A549 (cell line): ENCODE data around the gene NPAS1. TPM values are rescaled to one million over a fixed set of nuclear protein-coding genes. Genes with fewer than 3 reads are reported as not detected.

Source experiments
- ATAC-seq, 2 experiments: fragments of 200-7000 bp in 1 of 2; fragments of >200 bp in 1 of 2; cut with Nextera tagmentation in 1 of 2; cut with Tn5 transposase in 1 of 2; 3 replicates each; pipeline versions ENCODE4 v1.8.0 to v1.9.1; 2018 to 2020; ENCODE audit warnings: mild to moderate bottlenecking in 1 of 2, moderate library complexity in 1 of 2
- CTCF ChIA-PET: fragments of 300-600 bp; sonication (Branson Sonifier 250); formaldehyde crosslinking; extraction: SDS; loops from one replicate; lab custom pipeline; 2021; ENCODE audit warnings: antibody characterized with exemption, inconsistent platforms; lab: Yijun Ruan, JAX
- POLR2A ChIA-PET: fragments of 350-600 bp; formaldehyde crosslinking; extraction: SDS; loops from one replicate; lab custom pipeline; 2021; ENCODE audit warnings: antibody characterized with exemption, inconsistent platforms; lab: Yijun Ruan, JAX
- DNase-seq, 2 experiments: peaks; one replicate each; pipeline versions ENCODE4 v3.0.0 to v3.0.0-alpha.2; 2011 to 2016; ENCODE audit warnings: low read depth in 1 of 2, low spot score in 1 of 2
- FAIRE-seq: peaks from 2 replicates; lab custom pipeline; 2011; peaks lifted over from hg19 to GRCh38; lab: Jason Lieb, UNC
- H3K27ac ChIP-seq, 2 experiments: fragments of >200 bp; sonication (Bioruptor Twin); formaldehyde crosslinking; 3 replicates each; pipeline ENCODE4 v1.5.1; 2016 to 2017
- H3K4me1 ChIP-seq: fragments of >200 bp; sonication (Bioruptor Twin); formaldehyde crosslinking; 3 replicates; pipeline ENCODE4 v1.6.1; 2016
- H3K4me2 ChIP-seq: fragments of >200 bp; sonication (Bioruptor Twin); formaldehyde crosslinking; 3 replicates; pipeline ENCODE4 v1.6.1; 2016
- H3K4me3 ChIP-seq: fragments of >200 bp; sonication (Bioruptor Twin); formaldehyde crosslinking; 3 replicates; pipeline ENCODE4 v1.5.1; 2016
- H3K9me3 ChIP-seq: fragments of >200 bp; sonication (Bioruptor Twin); formaldehyde crosslinking; 3 replicates; pipeline ENCODE4 v1.6.1; 2016
- BHLHE40 ChIP-seq: IDR thresholded peaks from 2 replicates; pipeline ENCODE4 v1.6.1; 2012; ENCODE audit warnings: low read depth, low read length, inconsistent platforms
- CBX2 ChIP-seq: fragments of 200-600 bp; sonication (generic); IDR thresholded peaks from 2 replicates; pipeline ENCODE4 v1.6.1; 2016; ENCODE audit warnings: low read depth, mild to moderate bottlenecking, borderline replicate concordance
- CEBPB ChIP-seq, 2 experiments: fragments of >200 bp in 1 of 2; sonication (Bioruptor Twin) in 1 of 2; formaldehyde crosslinking in 1 of 2; IDR thresholded peaks; 2 replicates each; pipeline ENCODE4 v1.6.1; 2012 to 2016
- CHD4 ChIP-seq: fragments of 200-600 bp; sonication (generic); IDR thresholded peaks from 2 replicates; pipeline ENCODE4 v1.6.1; 2016; ENCODE audit warnings: antibody characterized with exemption, mild to moderate bottlenecking, borderline replicate concordance
- EHMT2 ChIP-seq: fragments of 200-600 bp; sonication (generic); IDR thresholded peaks from 2 replicates; pipeline ENCODE4 v1.6.1; 2016; ENCODE audit warnings: antibody characterized with exemption, low read depth, mild to moderate bottlenecking, moderate library complexity
- EP300 ChIP-seq, 2 experiments: fragments of >200 bp; sonication (Bioruptor Twin); formaldehyde crosslinking; IDR thresholded peaks; 2 replicates in 1 of 2; 3 replicates in 1 of 2; pipeline ENCODE4 v1.6.1; 2016 to 2017
- ESRRA ChIP-seq: fragments of 150-350 bp; IDR thresholded peaks from 2 replicates; pipeline ENCODE4 v1.6.1; 2014; ENCODE audit warnings: mild to moderate bottlenecking, low read length, borderline replicate concordance
- FOSB ChIP-seq: fragments of 250-450 bp; sonication (Bioruptor Pico); IDR thresholded peaks from 2 replicates; pipeline ENCODE4 v1.5.0; 2020; ENCODE audit warnings: mild to moderate bottlenecking, moderate library complexity
- FOSL2 ChIP-seq, 2 experiments: fragments of 450-650 bp in 1 of 2; fragments of >200 bp in 1 of 2; sonication (Bioruptor Twin) in 1 of 2; formaldehyde crosslinking; IDR thresholded peaks; 2 replicates each; pipeline versions ENCODE4 v1.5.0 to v1.6.1; 2016 to 2020; ENCODE audit warnings: mild to moderate bottlenecking in 1 of 2, moderate library complexity in 1 of 2
- GATA3 ChIP-seq: IDR thresholded peaks from 2 replicates; pipeline ENCODE4 v1.6.1; 2012; ENCODE audit warnings: borderline replicate concordance
- HDAC2 ChIP-seq: fragments of 200-600 bp; sonication (generic); IDR thresholded peaks from 2 replicates; pipeline ENCODE4 v1.6.1; 2016
- HEYL ChIP-seq: fragments of 250-450 bp; sonication (Bioruptor Pico); IDR thresholded peaks from 2 replicates; pipeline ENCODE4 v1.8.0; 2021; ENCODE audit warnings: mild to moderate bottlenecking, moderate library complexity
- HMGXB4 ChIP-seq: fragments of 250-450 bp; sonication (Bioruptor Pico); IDR thresholded peaks from 2 replicates; pipeline ENCODE4 v1.5.0; 2021; ENCODE audit warnings: mild to moderate bottlenecking, moderate library complexity, borderline replicate concordance
- HOXA7 ChIP-seq: fragments of 250-450 bp; sonication (Bioruptor Pico); IDR thresholded peaks from 2 replicates; pipeline ENCODE4 v1.5.0; 2020; ENCODE audit warnings: mild to moderate bottlenecking, moderate library complexity
- HOXB13 ChIP-seq: fragments of 250-450 bp; sonication (Bioruptor Pico); IDR thresholded peaks from 2 replicates; pipeline ENCODE4 v1.5.0; 2020; ENCODE audit warnings: low read depth, mild to moderate bottlenecking, moderate library complexity
- HOXB5 ChIP-seq: fragments of 250-450 bp; sonication (Bioruptor Pico); IDR thresholded peaks from 2 replicates; pipeline ENCODE4 v1.5.0; 2020; ENCODE audit warnings: mild to moderate bottlenecking, moderate library complexity
- JUN ChIP-seq, 2 experiments: fragments of >200 bp; sonication (Bioruptor Twin); formaldehyde crosslinking; IDR thresholded peaks; 2 replicates in 1 of 2; 3 replicates in 1 of 2; pipeline ENCODE4 v1.6.1; 2016 to 2017
- JUNB ChIP-seq: fragments of >200 bp; sonication (Bioruptor Twin); formaldehyde crosslinking; IDR thresholded peaks from 2 replicates; pipeline ENCODE4 v1.6.1; 2016
- KDM5A ChIP-seq: fragments of 200-600 bp; sonication (generic); IDR thresholded peaks from 2 replicates; pipeline ENCODE4 v1.6.1; 2016; ENCODE audit warnings: antibody characterized with exemption, mild to moderate bottlenecking
- MYC ChIP-seq: IDR thresholded peaks from 2 replicates; pipeline ENCODE4 v1.6.1; 2012; ENCODE audit warnings: mild to moderate bottlenecking, inconsistent platforms, low read length, improper control_type of control experiment, borderline replicate concordance
- NPAS2 ChIP-seq: fragments of 250-450 bp; sonication (Bioruptor Pico); IDR thresholded peaks from 2 replicates; pipeline ENCODE4 v1.8.0; 2022; ENCODE audit warnings: mild to moderate bottlenecking, moderate library complexity, borderline replicate concordance
- PBX3 ChIP-seq: IDR thresholded peaks from 2 replicates; pipeline ENCODE4 v1.6.1; 2012
- POLR2AphosphoS2 ChIP-seq: conservative IDR thresholded peaks from 2 replicates; pipeline ENCODE4 v1.6.1; 2012; ENCODE audit warnings: low read length, improper control_type of control experiment, inconsistent platforms
- RAD21 ChIP-seq, 2 experiments: fragments of >200 bp in 1 of 2; sonication (Bioruptor Twin) in 1 of 2; formaldehyde crosslinking in 1 of 2; IDR thresholded peaks in 1 of 2; conservative IDR thresholded peaks in 1 of 2; 2 replicates in 1 of 2; 3 replicates in 1 of 2; pipeline ENCODE4 v1.6.1; 2012 to 2018; ENCODE audit warnings: inconsistent platforms in 1 of 2
- RCOR1 ChIP-seq: fragments of 150-350 bp; IDR thresholded peaks from 2 replicates; pipeline ENCODE4 v1.6.1; 2014; ENCODE audit warnings: antibody characterized with exemption, low read length, low read depth
- SMC3 ChIP-seq: fragments of >200 bp; sonication (Bioruptor Twin); formaldehyde crosslinking; IDR thresholded peaks from 3 replicates; pipeline ENCODE4 v1.6.1; 2018; ENCODE audit warnings: inconsistent platforms
- SREBF2 ChIP-seq: fragments of 450-650 bp; IDR thresholded peaks from 2 replicates; pipeline ENCODE4 v1.6.1; 2014; ENCODE audit warnings: mild to moderate bottlenecking, moderate library complexity
- TFCP2L1 ChIP-seq: fragments of 250-450 bp; sonication (Bioruptor Pico); IDR thresholded peaks from 2 replicates; pipeline ENCODE4 v1.5.0; 2021; ENCODE audit warnings: mild to moderate bottlenecking
- ZC3H11A ChIP-seq: fragments of 450-650 bp; IDR thresholded peaks from 2 replicates; pipeline ENCODE4 v1.6.1; 2014; ENCODE audit warnings: antibody characterized with exemption, mild to moderate bottlenecking
- ZNF302 ChIP-seq: fragments of 250-450 bp; sonication (Bioruptor Pico); IDR thresholded peaks from 2 replicates; pipeline ENCODE4 v1.9.0; 2021; ENCODE audit warnings: inconsistent platforms, mild to moderate bottlenecking, moderate library complexity
- ZSCAN20 ChIP-seq: fragments of 250-450 bp; sonication (Bioruptor Pico); IDR thresholded peaks from 2 replicates; pipeline ENCODE4 v1.8.0; 2022; ENCODE audit warnings: mild to moderate bottlenecking, moderate library complexity
- WGBS: methylation state at CpG from one replicate; pipeline ENCODE4 v1.1.6; 2017; ENCODE audit errors: missing lambda C conversion rate; 5-methylcytosine and 5-hydroxymethylcytosine counted together
- polyA plus RNA-seq, 4 experiments: library from polyadenylated mRNA; depleted of rRNA in 3 of 4; stranded (reverse); fragments of >200 nt; fragmentation: RNase III in 1 of 4; extraction: RNeasy Plus Mini Kit Qiagen cat#74134 plus additional on column Dnase treatment in 1 of 4; gene quantifications; 2 replicates in 3 of 4; 3 replicates in 1 of 4; pipeline ENCODE4 v1.2.3, GENCODE V29; 2011 to 2017

NPAS1 gene
- polyA plus RNA-seq, 2 of the 4 experiments (the other 2 are of a cell fraction) = 1.5 to 2.3 TPM

- ChIA-PET CTCF (interaction anchor here (1.3 to 1.5 kb wide), 2 partner anchors 12 to 13 kb away, joined by 4 read pairs; no protein-coding TSS in a partner anchor), POLR2A (no interaction called here)
- no peak for FAIRE-seq
These were observed 66.6 kb downstream of the NPAS1 start for GRCh38 chr19:47086280-47086679.

GRCh38 chr19:47089767-47090350 is 70.2 kb downstream of the NPAS1 start:
- no peak for DNase-seq
- ChIA-PET CTCF (interaction anchor here (1.3 to 3.1 kb wide), 2 partner anchors 11 to 15 kb away, joined by 3 to 20 read pairs; no protein-coding TSS in a partner anchor), POLR2A (no interaction called here)
- no peak overlapping the region for H3K4me2 ChIP-seq
- no peak for ATAC-seq
- H3K9me3 ChIP-seq = no peaks in the 10 kb centered on the region
- no peak overlapping the region for H3K27ac ChIP-seq
- peaks cover under 1% of the 10 kb centered on the region; the same call in 2 of the 3 replicates for H3K4me1 ChIP-seq
- 92% methylated on average over 21 of the region's 21 CpGs for WGBS
- TF ChIP-seq HMGXB4 (CRISPR knock-in tag) (no peak), RAD21 (conservative IDR thresholded peaks at IDR 0.05 in 1 of 2, IDR thresholded peaks at IDR 0.05 in 1 of 2) (no peak), BHLHE40 (no peak), HOXA7 (CRISPR knock-in tag) (no peak), SREBF2 (no peak), ZSCAN20 (CRISPR knock-in tag) (no peak), HDAC2 (no peak), HOXB5 (CRISPR knock-in tag) (no peak), HOXB13 (CRISPR knock-in tag) (no peak), SMC3 (no peak), NPAS2 (CRISPR knock-in tag) (no peak), FOSL2 (IDR thresholded peaks at IDR 0.05) (no peak), FOSL2 (CRISPR knock-in tag; IDR thresholded peaks at IDR 0.05) (no peak), KDM5A (no peak), CEBPB (IDR thresholded peaks at IDR 0.05) (no peak), ZC3H11A (no peak), EHMT2 (no peak)
- H3K4me3 ChIP-seq = no peak overlapping the region
- FAIRE-seq = no peak

More at GRCh38 chr19:47086280-47086679, 66.6 kb downstream of the NPAS1 start:
- 94% methylated on average over 17 of the region's 17 CpGs for WGBS
- H3K9me3 ChIP-seq = no peaks in the 10 kb centered on the region
- H3K27ac ChIP-seq = no peak overlapping the region
- DNase-seq (no peak), ATAC-seq (no peak)
- TF ChIP-seq HOXA7 (CRISPR knock-in tag) (no peak), CHD4 (no peak), ZNF302 (CRISPR knock-in tag) (no peak), PBX3 (no peak), RCOR1 (no peak), ZC3H11A (no peak)
- no peaks in the 10 kb centered on the region for H3K4me1 ChIP-seq
- H3K4me2 ChIP-seq = no peak overlapping the region
- no peak overlapping the region for H3K4me3 ChIP-seq

GRCh38 chr19:47093254-47093653 is 73.6 kb downstream of the NPAS1 start:
- no peaks in the 10 kb centered on the region for H3K9me3 ChIP-seq
- no peak for ATAC-seq
- H3K4me1 ChIP-seq = peaks cover 26% of the 10 kb centered on the region
- FAIRE-seq = no peak
- ChIA-PET POLR2A (interaction anchor here (0.9 kb wide), 1 partner anchor 20 kb away, joined by 5 read pairs; the partner anchor contains the start of gene ZC3H4), CTCF (interaction anchor here (0.6 to 4.2 kb wide), 7 partner anchors 13 to 96 kb away, joined by 3 to 33 read pairs (median 3); no protein-coding TSS in a partner anchor)
- H3K4me2 ChIP-seq = no peak overlapping the region
- DNase-seq = no peak
- TF ChIP-seq GATA3 = no peak
- no peak for TF ChIP-seq CBX2
- TF ChIP-seq JUN (IDR thresholded peaks at IDR 0.05) = no peak
- TF ChIP-seq EP300 (IDR thresholded peaks at IDR 0.05) = no peak
- TF ChIP-seq ESRRA = no peak
- no peak for TF ChIP-seq FOSB (CRISPR knock-in tag)
- TF ChIP-seq JUNB = no peak
- TF ChIP-seq KDM5A = no peak
- no peak for TF ChIP-seq ZC3H11A
- no peak for TF ChIP-seq MYC
- no peak for TF ChIP-seq HEYL (CRISPR knock-in tag)
- no peak for TF ChIP-seq POLR2AphosphoS2
- TF ChIP-seq HMGXB4 (CRISPR knock-in tag) = no peak
- TF ChIP-seq TFCP2L1 = no peak
- WGBS = 93% methylated on average over 5 of the region's 5 CpGs
- no peak overlapping the region for H3K27ac ChIP-seq
- H3K4me3 ChIP-seq = no peak overlapping the region
